HG03442 (cell line): ENCODE data around the gene USP7.
"Not testable (repeated sequence)": the region's sequence is repeated elsewhere in the genome, so short reads cannot be mapped to it uniquely, and the experiment has no call there.

Experiments
- ATAC-seq: cut with Tn5 transposase; IDR thresholded peaks from one replicate; pipeline ENCODE4 v1.9.1; 2021; ENCODE audit warnings: mild to moderate bottlenecking, moderate library complexity; ENCODE audit not compliant: unreplicated experiment

USP7 gene

GRCh38 chr16:8848939-8849391 is 114.7 kb downstream of the USP7 start:
- ATAC-seq = no peak

DNA sequence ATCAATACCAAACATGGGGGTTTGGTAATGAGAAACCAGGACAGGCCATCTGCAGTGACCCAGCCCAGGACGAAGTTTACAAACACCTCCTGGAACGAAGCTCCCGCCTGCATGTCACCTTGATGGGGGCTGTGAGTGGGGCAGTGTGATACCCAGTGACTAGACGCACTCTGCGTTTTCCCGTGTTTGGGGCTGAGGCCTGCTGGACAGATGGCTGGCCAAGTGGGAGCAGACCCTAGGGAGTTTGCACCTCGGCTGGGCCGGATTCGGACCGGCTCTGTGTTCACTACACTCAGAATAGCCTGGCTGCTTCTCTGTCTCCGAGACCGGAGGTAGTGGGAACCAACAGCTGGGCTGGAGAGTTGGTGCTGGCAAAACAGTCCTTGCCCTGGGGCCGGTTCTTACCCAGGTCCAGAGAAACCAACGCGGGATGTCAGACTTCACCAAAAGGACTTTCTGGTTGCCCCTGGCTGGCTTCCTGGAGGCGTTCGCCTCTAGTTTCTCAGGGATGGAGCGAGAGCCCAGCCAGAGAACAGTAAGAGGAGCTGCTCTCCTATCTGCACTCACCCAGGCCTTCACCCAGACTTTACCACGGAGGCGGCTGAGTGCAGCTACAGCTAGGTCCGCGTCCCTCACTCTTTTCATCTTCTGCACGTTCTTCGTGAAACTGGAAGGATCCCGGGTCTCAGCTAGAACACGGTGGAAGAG is 115.3 kb downstream of the USP7 start:
- no peak for ATAC-seq

DNA sequence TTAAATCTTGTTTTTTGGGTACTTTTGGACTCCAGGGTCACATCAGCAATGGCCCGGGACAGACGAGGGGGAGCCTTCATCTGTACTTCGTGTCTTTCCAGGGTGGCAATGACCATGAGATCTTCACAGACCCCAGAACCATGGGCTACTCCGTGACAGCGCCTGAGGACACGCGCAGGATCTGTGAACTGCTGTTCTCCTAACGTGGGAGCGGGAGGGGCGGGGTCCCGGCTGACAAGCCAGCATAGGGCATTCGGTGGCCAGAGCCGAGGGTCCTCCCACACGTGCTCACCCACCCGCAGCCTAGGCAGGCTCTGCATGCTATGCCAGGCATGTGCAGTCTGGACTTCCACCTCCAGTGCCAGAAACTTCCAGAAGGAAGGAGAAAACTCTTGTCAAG is 116.1 kb downstream of the USP7 start:
- ATAC-seq = no peak

- ATAC-seq = no peak
Observed at GRCh38 chr16:8847145-8847544, 116.6 kb downstream of the USP7 start.

GRCh38 chr16:8846401-8846932 is 117.2 kb downstream of the USP7 start:
- no peak for ATAC-seq

DNA sequence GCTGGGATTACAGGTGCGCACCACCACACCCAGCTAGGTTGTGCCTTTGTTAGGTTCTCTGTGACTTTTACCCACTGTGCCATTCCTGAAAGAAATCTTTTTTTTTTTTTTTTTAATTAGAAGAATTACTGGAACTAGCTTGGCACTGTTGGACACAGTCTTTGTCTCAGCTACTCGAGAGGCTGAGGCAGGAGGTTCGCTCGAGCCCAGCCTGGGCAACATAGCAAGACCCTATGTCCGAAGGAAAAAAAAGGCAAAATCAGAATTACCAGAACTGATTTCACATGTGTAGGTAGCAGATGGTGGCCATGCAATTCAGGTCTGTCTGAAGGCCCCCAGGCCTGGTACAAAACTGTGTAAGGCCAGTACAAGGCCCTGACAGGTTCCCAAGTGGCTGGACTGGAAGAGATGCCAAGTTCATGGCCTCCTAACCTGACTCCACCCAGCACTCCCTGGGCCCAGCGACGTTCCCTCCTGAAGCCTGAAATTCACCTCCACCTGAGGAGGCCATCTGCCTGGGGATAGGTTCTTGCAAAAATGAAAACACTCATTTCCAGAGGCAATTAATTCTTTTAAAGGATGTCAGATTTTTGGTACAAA is 117.9 kb downstream of the USP7 start:
- no peak for ATAC-seq

DNA sequence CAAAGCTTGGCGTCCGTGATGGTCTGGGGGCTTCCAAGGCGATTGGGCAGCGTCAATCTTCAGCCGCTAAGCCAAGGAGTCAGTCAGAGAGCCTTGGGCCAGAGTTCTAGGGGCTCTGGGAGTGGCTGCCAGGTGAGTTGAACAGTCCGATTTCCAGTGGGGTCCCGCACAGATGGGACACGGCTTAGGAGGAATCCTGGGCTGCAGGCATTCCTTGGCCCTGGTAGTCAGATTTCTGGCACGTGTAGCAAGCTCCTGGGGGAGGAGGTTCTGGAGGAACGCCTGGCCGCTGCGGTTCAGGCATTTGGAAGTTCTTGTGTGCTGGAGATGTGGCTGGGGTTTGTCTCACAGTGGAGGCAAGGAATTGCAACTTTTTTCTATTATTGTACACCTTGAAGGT is 120.4 kb downstream of the USP7 start:
- ATAC-seq = not testable (repeated sequence)
